HG03095 (cell line): ENCODE results near the gene ASCC1.
A peak's percentile ranks its signal among the peaks of the same experiment; 100 is the strongest.

Experiments
- ATAC-seq: cut with Tn5 transposase; IDR thresholded peaks from one replicate; pipeline ENCODE4 v1.9.1; 2021; ENCODE audit warnings: moderate library complexity; ENCODE audit not compliant: unreplicated experiment

The ASCC1 gene, protein sequence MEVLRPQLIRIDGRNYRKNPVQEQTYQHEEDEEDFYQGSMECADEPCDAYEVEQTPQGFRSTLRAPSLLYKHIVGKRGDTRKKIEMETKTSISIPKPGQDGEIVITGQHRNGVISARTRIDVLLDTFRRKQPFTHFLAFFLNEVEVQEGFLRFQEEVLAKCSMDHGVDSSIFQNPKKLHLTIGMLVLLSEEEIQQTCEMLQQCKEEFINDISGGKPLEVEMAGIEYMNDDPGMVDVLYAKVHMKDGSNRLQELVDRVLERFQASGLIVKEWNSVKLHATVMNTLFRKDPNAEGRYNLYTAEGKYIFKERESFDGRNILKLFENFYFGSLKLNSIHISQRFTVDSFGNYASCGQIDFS

DNA sequence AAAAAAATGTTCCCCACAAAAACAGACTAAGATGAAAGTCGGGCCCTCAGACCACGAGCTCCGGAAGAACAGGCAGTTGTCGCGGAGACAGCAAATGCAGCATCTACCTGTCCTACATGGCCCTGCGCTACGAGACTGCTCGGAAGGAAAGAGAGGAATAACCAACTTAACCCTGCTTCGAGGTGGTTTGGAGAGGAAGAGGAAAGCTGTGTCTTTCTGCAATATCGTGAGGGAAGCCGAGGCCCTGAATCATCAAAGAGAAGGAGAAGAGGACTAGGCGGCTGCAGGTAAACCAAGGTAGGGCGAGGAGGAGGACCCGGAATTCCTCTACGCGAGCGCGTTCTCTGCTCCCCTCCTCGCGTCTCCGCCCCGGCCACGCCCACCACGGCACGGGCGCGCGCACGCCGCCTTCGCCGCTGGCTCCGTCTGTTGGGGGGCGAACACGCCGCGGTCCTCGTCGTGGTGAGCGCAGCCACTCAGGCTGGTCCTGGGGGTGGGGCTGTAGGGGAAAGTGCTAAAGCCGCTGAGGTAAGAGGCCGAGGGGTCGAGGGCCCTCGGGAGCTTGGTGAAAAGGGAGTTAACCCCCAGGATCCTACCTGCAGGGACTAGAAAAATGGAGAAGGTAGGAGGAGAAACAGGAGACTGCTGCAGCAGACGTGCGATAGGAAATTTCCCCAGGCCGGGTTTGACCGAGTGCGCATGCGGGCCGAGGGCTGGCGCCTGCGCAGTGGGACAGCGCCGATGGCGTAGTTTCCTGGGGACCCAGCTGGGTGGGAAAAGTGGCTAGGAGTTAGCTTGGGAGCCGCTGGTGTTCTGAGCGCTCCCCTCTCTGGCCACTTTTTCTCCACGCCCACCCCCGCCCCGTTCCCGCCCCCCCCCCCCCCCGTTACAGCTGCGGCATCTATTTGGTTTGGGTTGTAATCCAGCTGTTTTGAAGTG, at the start of gene ASCC1, which contains the start of gene ANAPC16:
Gene ASCC1, minus strand, starts transcription at position 666 of the 939 bp plus-strand sequence. CDS start 2,978 bp downstream, outside the sequence.
Gene ANAPC16, plus strand, starts transcription at position 402 of the 939 bp plus-strand sequence. CDS start 7,903 bp downstream, outside the sequence.
- peak; percentile 87 for ATAC-seq

DNA sequence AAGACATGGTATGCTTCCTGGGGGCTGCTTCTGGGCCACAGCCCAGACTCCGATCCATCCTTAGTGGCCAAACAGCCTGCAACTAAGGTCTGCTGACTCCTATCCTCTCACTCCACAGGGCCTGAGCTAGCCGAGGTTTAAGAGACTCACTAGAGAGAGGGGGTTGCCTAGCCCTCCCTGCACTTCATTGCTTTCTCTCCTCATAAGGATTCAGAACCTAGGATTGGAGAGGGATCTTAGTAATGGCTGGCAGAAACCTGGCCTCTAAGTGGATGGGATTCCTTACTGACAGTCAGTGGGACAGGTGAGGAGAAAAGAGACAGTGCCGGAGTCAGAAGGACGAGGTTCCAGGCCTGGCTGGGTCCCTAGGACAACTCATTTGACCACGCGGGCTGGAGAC, 49.4 kb upstream of the ASCC1 start:
- no peak for ATAC-seq

DNA sequence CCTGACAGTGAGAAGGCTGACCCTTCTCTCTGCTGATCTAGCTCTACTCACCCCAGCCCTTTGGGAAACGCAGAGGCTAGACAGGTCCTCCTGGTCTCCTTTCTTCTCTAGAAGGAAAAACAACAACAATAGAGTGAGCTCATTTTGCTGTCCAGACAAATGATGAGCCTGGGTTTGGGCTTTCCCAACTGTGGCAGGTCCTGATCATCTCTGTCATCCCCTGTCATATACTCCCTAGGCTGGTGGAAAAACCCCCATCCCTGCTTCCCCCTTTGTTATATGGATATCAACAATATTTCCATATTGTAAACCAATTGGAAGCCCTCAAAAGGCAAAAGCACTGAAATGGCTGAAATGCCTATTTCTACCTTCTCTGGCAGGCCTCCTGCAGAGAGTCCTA, 48.5 kb upstream of the ASCC1 start:
- no peak for ATAC-seq

DNA sequence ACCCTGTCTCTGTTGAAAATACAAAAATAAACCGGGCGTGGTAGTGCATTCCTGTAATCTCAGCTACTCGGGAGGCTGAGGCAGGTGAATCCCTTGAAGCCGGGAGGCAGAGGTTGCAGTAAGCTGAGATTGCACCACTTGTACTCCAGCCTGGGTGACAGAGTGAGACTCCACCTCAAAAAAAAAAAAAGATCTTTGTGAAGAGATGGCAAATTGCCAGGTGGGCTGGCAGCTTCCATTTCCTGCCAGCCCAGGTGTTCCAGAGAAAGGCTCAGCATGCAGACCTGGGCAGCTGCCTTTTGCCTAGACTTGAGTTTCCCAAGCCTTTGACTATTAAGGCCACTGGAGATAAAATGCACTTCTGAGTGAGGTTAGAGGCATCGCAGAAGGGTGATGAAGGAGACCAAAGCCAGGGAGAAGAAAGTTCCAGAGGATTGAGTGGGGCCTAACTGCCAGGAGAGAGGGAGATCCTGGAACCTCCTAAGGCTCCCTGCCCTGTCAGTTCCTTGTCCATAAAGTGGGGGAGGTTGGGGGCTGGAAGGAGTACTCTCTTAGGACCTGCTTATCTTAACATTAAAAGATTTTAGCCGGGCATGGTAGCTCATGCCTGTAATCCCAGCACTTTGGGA, 47.7 kb upstream of the ASCC1 start:
- ATAC-seq, result no peak

DNA sequence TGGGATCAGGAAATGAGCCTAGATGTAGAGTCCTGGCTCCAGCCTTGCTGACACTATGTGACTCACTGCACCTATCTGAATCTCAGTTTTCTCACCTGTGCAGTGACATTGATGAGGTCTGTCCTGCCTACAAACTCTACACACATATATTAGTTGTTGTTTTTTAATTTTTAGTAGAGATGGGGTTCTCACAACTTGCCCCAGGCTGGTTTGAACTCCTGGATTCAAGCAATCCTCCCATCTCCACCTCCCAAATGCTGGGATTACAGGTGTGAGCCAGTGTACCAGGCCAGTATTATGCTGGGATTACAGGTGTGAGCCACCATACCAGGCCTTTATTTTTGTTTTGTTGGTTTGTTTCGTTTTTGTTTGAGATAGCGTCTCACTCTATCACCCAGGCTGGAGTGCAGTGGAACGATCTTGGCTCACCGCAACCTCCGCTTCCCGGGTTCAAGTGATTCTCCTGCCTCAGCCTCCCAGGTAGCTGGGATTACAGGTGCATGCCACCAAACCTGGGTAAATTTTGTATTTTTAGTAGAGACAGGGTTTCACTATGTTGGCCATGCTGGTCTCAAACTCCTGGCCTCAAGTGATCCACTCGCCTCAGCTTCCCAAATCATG, 45.8 kb upstream of the ASCC1 start:
- ATAC-seq, result peak; percentile 3

DNA sequence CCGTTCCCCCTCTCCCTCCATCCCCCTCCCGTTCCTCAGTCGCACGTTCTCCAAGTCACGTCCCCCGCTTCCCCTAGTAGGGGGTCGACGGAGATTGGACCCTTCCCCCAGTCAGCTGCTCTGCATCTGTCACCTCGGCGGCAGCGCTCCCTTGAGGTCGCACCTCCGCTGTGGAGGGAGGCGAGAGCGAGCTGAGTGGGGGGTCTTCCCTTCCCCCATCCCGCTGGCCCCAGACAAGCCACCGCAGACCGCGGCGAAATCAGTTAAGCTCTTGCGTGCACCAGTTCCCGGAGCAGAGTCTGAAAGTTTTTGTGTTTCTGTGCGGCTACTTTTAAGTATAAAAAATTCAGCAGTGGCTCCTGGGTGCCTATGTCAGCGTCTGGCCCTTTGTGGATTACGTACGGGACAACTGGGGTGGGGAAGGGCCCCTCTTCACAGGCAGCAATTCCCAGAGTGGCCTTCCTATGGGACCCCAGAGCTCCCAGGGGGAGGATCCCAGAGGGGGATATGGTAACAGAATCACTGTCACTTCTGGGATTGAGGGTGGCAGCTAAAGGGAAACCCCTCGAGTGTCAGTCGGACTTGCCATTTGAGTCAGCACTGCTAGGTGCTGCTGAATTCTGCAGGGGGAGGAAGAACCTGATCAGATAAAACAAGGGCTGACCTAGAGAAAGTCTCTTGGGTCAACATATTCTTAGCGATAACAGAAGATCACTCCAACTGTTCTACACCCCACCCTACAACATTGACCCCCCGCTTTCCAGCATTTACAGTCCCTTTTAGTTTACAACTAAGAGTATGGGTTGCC, 45.1 kb upstream of the ASCC1 start:
- ATAC-seq, result peak; percentile 46

DNA sequence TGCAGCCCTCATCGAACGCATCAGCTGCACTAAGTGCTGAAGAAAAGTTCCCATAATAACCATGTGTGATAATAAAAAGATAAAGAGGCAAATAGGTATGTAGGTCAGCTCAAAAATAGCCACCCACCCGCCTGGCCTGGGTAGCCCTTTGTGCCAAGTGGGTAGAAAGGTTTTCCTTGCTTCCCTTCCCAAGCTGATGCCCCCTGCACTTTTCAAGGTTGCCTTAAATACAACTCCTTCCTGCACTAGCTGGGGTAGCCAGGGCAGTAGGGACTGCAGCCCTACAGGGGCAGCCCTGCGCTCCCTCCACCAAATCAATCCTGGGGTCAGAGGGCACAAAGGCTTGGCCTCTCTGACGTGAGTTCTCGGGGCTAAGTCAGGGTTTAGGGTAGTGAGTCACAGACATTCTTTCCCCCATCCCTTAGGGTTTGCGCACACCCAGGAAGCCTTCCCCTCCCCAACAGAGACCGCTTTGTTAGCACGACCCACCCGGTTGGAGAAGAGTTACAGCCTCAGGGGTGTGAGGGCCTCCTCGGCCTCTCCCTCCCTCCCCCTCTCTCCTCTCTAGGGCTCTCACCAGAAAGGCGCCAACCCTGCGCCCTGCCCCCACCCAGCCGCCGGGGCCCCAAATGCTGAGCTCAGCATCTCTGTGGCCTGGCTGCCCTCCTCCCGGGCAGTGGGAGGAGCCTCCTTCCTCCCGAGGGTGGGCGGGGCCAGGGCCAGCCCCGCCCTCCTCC, 44.3 kb upstream of the ASCC1 start:
- ATAC-seq, result peak; percentile 49

DNA sequence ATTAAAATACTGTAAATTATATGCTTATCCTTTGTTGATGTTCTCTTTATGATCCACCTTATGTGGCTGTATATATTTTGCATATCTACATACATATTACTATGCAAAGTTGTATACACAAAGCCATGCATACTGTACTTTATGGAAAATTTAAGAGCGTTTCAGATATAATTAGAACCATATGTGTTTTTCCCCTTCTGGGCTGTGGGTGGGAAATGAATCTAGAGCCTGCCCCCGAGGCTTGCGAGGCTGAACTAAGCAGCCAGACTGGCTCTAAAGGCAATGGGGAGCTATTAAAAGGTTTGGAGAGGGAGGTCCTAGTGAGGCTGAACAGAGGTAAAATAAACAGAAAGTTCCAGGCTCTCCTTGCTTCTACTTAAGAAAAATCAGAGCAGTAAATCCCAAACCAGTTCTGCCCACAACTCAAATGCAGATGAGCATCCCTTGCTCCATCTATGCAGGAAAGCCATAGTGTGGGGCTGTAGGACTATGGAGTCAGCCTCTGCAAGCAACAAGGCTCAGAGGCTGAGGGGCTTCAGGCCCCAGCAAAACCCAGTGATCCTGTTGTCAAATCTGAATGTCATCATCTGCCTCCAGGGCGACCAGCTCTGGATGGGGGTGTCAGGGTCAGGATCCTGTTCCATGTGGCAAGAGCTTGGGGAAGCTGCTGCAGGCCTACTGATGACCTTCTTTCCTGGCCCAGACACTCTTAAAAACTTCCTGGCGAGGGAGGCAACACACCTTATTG, 43.6 kb upstream of the ASCC1 start:
- no peak for ATAC-seq

DNA sequence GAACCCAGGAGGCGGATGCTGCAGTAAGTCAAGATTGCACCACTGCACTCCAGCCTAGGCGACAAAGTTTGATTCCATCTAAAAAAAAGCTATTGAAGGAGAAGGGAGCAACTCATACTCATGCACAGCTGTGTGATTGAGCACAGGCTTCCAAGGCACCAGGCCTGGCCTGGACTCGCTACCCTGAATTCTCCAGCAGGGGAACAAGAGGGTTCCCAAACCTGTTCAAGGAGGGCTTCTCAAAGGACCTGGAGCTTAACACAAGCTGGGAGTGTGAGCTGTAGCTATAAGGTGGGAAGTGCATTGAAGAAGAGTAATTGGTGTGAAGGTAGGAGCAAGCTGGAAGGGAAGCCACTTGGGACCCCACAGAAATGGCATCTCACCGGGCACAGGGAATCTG, 42.5 kb upstream of the ASCC1 start:
- no peak for ATAC-seq

DNA sequence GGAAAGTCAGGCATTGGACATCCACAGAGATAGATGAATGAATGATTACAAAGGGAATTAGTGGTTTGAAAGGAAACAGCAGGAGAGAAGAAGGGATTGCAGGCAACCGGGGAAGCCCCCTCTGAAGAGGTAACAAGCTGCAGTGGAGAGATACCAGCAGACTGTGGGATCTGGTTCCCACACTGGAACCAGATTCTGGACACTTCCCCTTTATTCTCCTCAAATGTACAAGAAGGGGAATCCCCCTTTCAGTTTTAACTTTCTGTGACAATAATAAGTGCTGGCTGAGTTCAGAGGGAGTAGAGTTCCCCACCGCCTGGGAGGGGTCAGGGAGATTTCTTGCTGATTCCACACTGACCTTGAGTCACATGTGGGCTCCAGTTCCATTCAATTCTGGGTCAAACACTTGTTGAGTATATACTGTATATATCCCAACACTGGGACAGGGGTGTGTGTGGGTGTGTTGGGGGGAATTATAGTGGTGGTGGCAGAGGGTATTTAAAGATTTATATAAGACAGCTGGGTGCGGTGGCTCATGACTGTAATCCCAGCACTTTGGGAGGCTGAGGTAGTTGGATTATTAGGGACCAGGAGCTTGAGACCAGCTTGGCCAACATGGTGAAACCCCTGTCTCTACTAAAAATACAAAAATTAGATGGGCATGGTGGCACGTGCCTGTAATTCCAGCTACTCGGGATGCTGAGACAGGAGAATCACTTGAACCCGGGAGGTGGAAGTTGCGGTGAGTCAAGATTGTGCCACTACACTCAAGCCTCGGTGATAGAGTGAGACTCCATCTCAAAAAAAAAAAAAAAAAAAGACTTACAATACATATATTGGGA, 41.2 kb upstream of the ASCC1 start:
- no peak for ATAC-seq

DNA sequence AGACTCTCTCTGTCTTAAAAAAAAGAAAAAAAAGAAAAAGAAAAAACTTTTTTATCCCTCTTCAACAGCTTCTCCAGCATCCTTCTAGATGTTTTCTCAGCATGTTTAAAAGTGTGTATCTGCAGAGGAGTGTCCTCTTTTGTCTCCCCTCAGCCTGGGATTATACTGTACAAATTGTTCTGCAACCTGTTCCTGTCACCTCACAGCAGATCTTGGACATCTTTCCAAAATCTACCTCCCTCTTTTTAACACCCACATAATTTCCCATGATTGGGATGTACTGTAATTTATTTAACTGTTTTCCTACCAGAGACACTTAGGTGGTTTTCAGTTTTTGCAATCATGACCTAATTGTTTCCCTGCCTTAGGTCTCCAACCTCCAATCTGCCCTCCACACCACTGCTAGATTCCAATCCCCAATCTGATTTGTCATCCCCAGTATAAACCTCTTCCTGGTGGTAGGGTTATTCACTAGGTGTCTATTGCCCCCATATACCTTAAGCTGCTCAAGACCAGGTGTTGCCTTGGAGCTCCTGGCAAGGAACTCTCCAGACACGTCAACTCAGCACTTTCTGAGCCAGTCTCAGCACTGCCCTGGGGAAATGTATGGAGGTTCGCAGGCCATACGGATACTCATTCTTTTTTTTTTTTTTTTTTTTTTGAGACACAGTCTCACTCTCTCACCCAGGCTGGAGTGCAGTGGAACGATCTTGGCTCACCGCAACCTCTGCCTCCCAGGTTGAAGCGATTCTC, 40.1 kb upstream of the ASCC1 start:
- ATAC-seq, result no peak

DNA sequence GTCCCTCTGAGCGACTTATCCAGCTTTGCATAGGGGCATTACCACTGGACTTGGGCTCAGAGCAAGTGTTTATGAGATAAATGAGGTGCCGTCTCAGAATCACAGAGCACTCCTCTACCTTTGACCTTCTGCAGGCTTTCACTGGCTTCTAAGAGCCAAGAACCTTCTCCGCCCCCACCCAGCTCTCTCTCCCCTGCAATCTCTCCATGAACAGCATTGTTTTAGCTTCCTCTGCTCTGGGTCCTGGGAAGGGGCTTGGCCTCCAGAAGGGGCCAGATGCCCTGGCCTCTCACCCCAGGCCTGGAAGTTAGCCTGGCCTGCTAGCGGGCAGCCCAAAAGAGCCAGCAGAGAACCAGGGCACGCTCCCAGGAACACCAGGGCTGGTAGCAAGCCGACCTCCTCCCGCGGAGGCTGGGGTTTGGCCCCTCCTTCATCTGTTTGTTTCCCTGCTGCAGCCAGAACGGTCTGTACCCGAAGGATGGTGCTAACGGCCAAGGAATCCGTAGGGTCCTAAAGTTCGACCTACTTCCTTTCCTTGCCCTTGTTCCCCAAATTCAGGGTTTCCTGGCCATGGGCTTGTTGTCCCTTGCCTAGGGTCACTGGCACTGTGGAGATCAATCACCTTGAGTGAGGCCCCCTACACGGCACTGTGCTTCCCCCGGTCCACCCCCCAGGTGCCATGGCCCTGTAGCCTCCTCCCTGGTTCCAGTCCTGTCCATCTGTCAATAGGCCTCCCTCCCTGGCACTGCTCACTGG, 38.9 kb upstream of the ASCC1 start:
- ATAC-seq, result no peak

DNA sequence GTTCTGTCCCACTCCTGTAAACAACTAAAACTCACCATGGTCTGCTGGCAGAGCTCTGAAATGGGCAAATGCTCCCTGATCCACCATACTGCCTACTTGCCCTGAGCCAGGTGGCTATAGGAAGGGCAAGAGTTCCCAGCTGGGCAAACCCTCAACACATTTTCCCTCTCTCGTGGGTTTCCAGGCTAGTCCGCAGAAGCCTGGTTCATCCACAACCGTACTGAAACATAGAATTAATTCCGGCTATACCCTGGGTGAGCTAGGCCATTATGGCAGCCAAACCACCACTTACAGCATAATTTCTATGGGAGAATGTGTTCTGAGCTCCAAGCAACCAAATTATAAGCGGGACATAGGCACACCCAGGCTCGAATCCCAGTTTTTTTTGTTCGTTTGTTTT, 37.5 kb upstream of the ASCC1 start:
- ATAC-seq, result no peak

DNA sequence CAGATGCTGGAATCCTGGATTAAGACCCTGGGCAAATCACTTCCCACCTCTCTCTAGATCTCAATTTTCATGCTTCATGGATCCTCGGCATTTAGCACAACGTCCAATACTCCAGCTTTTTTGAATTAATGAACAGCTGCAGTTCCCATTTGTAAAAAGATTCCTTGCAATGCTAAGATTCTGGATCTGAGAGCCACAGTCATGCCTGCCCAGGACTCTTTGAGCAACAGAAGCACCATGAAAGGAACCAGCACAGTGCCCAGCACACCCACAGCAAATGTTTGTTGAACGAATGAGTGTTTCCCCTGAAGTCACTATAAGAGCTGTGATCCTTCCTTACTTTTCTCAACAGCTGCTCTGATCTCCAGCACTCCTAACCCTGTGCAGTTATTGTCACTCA, 36.9 kb upstream of the ASCC1 start:
- no peak for ATAC-seq

DNA sequence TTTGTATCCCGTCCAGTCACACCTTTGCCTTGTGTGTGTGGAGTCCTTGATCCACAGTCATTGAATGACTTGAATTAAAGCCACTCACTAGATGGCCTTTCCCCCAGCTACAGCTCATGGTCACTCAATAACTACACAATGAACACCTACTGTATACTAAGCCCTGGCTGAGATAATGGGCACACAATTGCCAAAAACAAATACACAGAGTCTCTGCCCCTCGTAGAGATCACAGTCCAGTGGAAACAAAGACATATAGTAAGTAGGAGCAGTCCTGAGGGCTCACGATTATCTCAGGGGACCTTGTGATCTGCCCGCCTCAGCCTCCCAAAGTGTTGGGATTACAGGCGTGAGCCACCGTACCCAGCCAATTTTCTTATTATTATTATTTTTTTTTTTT, 35.6 kb upstream of the ASCC1 start:
- no peak for ATAC-seq

DNA sequence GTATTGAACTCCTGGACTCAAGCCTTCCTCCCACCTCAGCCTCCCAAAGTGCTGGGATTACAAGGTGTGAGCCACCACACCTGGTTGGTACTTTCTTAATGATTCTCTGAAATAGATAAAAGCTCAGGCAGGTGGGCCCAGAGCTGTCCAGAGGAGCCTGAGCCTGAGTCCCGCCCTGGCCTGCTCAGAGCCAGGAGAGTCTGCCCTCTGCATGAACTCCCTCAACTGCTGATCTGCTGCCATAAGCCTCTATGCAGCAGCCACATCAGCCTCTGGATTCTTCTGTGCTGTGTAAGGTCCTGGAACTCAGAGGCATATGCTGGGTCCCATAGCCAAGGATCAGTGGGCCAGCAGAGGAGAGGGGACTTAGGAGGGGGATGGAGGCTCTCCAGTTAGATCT, 34.6 kb upstream of the ASCC1 start:
- ATAC-seq, result no peak
